AG04450 (cell line): ENCODE data around the gene P2RY8. TPM values are rescaled to one million over a fixed set of nuclear protein-coding genes. Genes with fewer than 3 reads are reported as not detected.
"Not testable (repeated sequence)": the region's sequence is repeated elsewhere in the genome, so short reads cannot be mapped to it uniquely, and the experiment has no call there.

Experiments
- CTCF ChIA-PET: fragments of 300-600, 350-600 bp; formaldehyde crosslinking; extraction: SDS; loops from one replicate; lab custom pipeline; 2022; ENCODE audit warnings: antibody characterized with exemption, inconsistent platforms; lab: Charles Lee
- POLR2A ChIA-PET: fragments of 350-600 bp; formaldehyde crosslinking; extraction: SDS; loops from one replicate; lab custom pipeline; 2021; ENCODE audit warnings: antibody characterized with exemption, inconsistent platforms; lab: Yijun Ruan, JAX
- DNase-seq: peaks from one replicate; pipeline ENCODE4 v3.0.0-alpha.2; 2011; ENCODE audit warnings: low read depth, low spot score
- H3K27ac ChIP-seq: one replicate; pipeline ENCODE4 v1.5.1; 2012; ENCODE audit warnings: low read depth, low read length, control low read depth
- H3K27me3 ChIP-seq: one replicate; pipeline ENCODE4 v1.6.0; 2012; ENCODE audit warnings: low read length; ENCODE audit not compliant: control insufficient read depth, insufficient read depth
- H3K4me3 ChIP-seq: 2 replicates; pipeline ENCODE4 v1.5.1; 2011; ENCODE audit warnings: mild to moderate bottlenecking, low read depth, low read length, control low read depth
- H3K9me3 ChIP-seq: 2 replicates; pipeline ENCODE4 v1.5.1; 2012; ENCODE audit warnings: low read length; ENCODE audit not compliant: control insufficient read depth, insufficient read depth
- CTCF ChIP-seq: IDR thresholded peaks from 2 replicates; pipeline ENCODE4 v1.5.1; 2011; ENCODE audit warnings: low read depth, low read length, control low read depth, inconsistent platforms
- polyA plus RNA-seq: library from polyadenylated mRNA; depleted of rRNA; stranded (reverse); fragments of >200 nt; gene quantifications from 2 replicates; pipeline ENCODE4 v1.2.3, GENCODE V29; 2011

Gene P2RY8
- polyA plus RNA-seq, 1 experiment = not detected

GRCh38 chrX:1449036-1449822 is 87.8 kb downstream of the P2RY8 start:
- ChIA-PET CTCF (no interaction called here), POLR2A (no interaction called here)
- Histone ChIP-seq H3K4me3 (no peak overlapping the region), H3K27me3 (no peaks in the 10 kb centered on the region), H3K9me3 (peaks cover 21% of the 10 kb centered on the region), H3K27ac (no peak overlapping the region)
- TF ChIP-seq CTCF = no peak
- DNase-seq = no peak

GRCh38 chrX:1448573-1449001 is 88.4 kb downstream of the P2RY8 start:
- CTCF ChIA-PET, H3K27me3 ChIP-seq, DNase-seq, H3K4me3 ChIP-seq, H3K27ac ChIP-seq, POLR2A ChIA-PET: not testable (repeated sequence)
- H3K9me3 ChIP-seq = peaks cover 25% of the 10 kb centered on the region

- H3K4me3 ChIP-seq, POLR2A ChIA-PET, H3K27ac ChIP-seq, DNase-seq, CTCF ChIA-PET, H3K27me3 ChIP-seq: not testable (repeated sequence)
- peaks cover 30% of the 10 kb centered on the region for H3K9me3 ChIP-seq
Observed at GRCh38 chrX:1447969-1448572, 88.9 kb downstream of the P2RY8 start.

GRCh38 chrX:1446984-1447968 is 89.7 kb downstream of the P2RY8 start:
- POLR2A ChIA-PET, H3K27me3 ChIP-seq, CTCF ChIA-PET, H3K4me3 ChIP-seq, H3K27ac ChIP-seq, DNase-seq: not testable (repeated sequence)
- H3K9me3 ChIP-seq = peaks cover 36% of the 10 kb centered on the region

- DNase-seq = no peak
- Histone ChIP-seq H3K27ac (no peak overlapping the region), H3K9me3 (peaks cover 38% of the 10 kb centered on the region), H3K4me3 (no peak overlapping the region), H3K27me3 (no peaks in the 10 kb centered on the region)
- TF ChIP-seq CTCF = no peak
- ChIA-PET CTCF (no interaction called here), POLR2A (no interaction called here)
Observed at GRCh38 chrX:1444561-1445500, 92.2 kb downstream of the P2RY8 start.
